ENCODE measurements around the gene ADAMTS9.

ADAMTS9 gene

GRCh38 chr3:64650715-64651114 is 37.1 kb downstream of the ADAMTS9 start:
- no peak for DNase-seq

GRCh38 chr3:64650096-64650622 is 37.6 kb downstream of the ADAMTS9 start:
- DNase-seq: no peak

- DNase-seq: no peak
Measured at GRCh38 chr3:64648927-64649906, 38.6 kb downstream of the ADAMTS9 start.

GRCh38 chr3:64647825-64648224 is 40.0 kb downstream of the ADAMTS9 start:
- no peak for DNase-seq

GRCh38 chr3:64645243-64645642 is 42.6 kb downstream of the ADAMTS9 start:
- DNase-seq: no peak

GRCh38 chr3:64644483-64644882 is 43.3 kb downstream of the ADAMTS9 start:
- no peak for DNase-seq

- DNase-seq: no peak
Measured at GRCh38 chr3:64642327-64643151, 45.3 kb downstream of the ADAMTS9 start.

GRCh38 chr3:64638981-64639481 is 48.8 kb downstream of the ADAMTS9 start:
- no peak for DNase-seq

GRCh38 chr3:64638511-64638910 is 49.3 kb downstream of the ADAMTS9 start:
- DNase-seq: no peak

- DNase-seq: no peak
Measured at GRCh38 chr3:64634417-64634816, 53.4 kb downstream of the ADAMTS9 start.

- no peak for DNase-seq
Measured at GRCh38 chr3:64631951-64632350, 55.8 kb downstream of the ADAMTS9 start.

- DNase-seq: no peak
Measured at GRCh38 chr3:64627471-64628321, 60.1 kb downstream of the ADAMTS9 start.

- no peak for DNase-seq
Measured at GRCh38 chr3:64627042-64627441, 60.8 kb downstream of the ADAMTS9 start.

- no peak for DNase-seq
Measured at GRCh38 chr3:64625381-64625780, 62.4 kb downstream of the ADAMTS9 start.

- no peak for DNase-seq
Measured at GRCh38 chr3:64623125-64623524, 64.7 kb downstream of the ADAMTS9 start.

- no peak for DNase-seq
Measured at GRCh38 chr3:64621726-64622395, 65.9 kb downstream of the ADAMTS9 start.

GRCh38 chr3:64621275-64621674 is 66.5 kb downstream of the ADAMTS9 start:
- no peak for DNase-seq

GRCh38 chr3:64620020-64620419 is 67.8 kb downstream of the ADAMTS9 start:
- no peak for DNase-seq

GRCh38 chr3:64619216-64619615 is 68.6 kb downstream of the ADAMTS9 start:
- DNase-seq: no peak

GRCh38 chr3:64617610-64618009 is 70.2 kb downstream of the ADAMTS9 start:
- no peak for DNase-seq

GRCh38 chr3:64616953-64617352 is 70.8 kb downstream of the ADAMTS9 start:
- DNase-seq: no peak
